RWPE1 (cell line): ENCODE results near the gene GNB1L.

Experiments
- CTCF ChIA-PET: fragments of 350-600 bp; sonication (Branson Sonifier 250); formaldehyde crosslinking; extraction: SDS; loops from one replicate; lab custom pipeline; 2021; lab: Yijun Ruan, JAX
- POLR2A ChIA-PET: fragments of 400-600 bp; formaldehyde crosslinking; extraction: SDS; loops from one replicate; lab custom pipeline; 2020; ENCODE audit warnings: antibody characterized with exemption; ENCODE audit not compliant: low non-redundant PET; lab: Yijun Ruan, JAX
- DNase-seq: peaks from one replicate; pipeline ENCODE4 v3.0.0; 2012; ENCODE audit warnings: low spot score
- H3K27ac ChIP-seq: fragments of 450-650 bp; 2 replicates; pipeline ENCODE4 v1.5.1; 2017
- CTCF ChIP-seq: fragments of 450-650 bp; conservative IDR thresholded peaks from 2 replicates; pipeline ENCODE4 v1.5.1; 2017; ENCODE audit warnings: low read depth, mild to moderate bottlenecking

The GNB1L gene

GRCh38 chr22:19799322-19800190 lies 55.1 kb downstream of the GNB1L start:
- no peak for DNase-seq
- ChIA-PET CTCF (no interaction called here), POLR2A (no interaction called here)

GRCh38 chr22:19798891-19799293 lies 55.8 kb downstream of the GNB1L start:
- ChIA-PET POLR2A (no interaction called here), CTCF (no interaction called here)
- TF ChIP-seq CTCF, result no peak
- peak overlapping the region; percentile 100 for H3K27ac ChIP-seq
- no peak for DNase-seq

More at GRCh38 chr22:19799322-19800190, 55.1 kb downstream of the GNB1L start:
- H3K27ac ChIP-seq, result peak overlapping the region; percentile 100
- no peak for TF ChIP-seq CTCF

- no peak for TF ChIP-seq CTCF
- peak overlapping the region; percentile 100 for H3K27ac ChIP-seq
- ChIA-PET POLR2A (no interaction called here), CTCF (interaction anchor here (0.6 kb wide), 1 partner anchor 112 kb away, joined by 3 read pairs; no protein-coding TSS in a partner anchor)
- no peak for DNase-seq
These were observed 56.5 kb downstream of the GNB1L start for GRCh38 chr22:19798003-19798665.

GRCh38 chr22:19797086-19798002 lies 57.3 kb downstream of the GNB1L start:
- CTCF ChIA-PET, result interaction anchor here (0.6 kb wide), 1 partner anchor 113 kb away, joined by 3 read pairs; no protein-coding TSS in a partner anchor
- peak overlapping the region; percentile 100 for H3K27ac ChIP-seq
- POLR2A ChIA-PET, result no interaction called here
- DNase-seq, result no peak
- no peak for TF ChIP-seq CTCF

GRCh38 chr22:19796160-19796559 lies 58.5 kb downstream of the GNB1L start:
- H3K27ac ChIP-seq, result no peak overlapping the region; the same call in 1 of the 2 replicates
- ChIA-PET POLR2A (no interaction called here), CTCF (no interaction called here)
- no peak for DNase-seq
- TF ChIP-seq CTCF, result no peak

GRCh38 chr22:19795617-19796008 lies 59.1 kb downstream of the GNB1L start:
- POLR2A ChIA-PET, result no interaction called here
- CTCF ChIA-PET, result no interaction called here
- no peak for DNase-seq
- no peak for TF ChIP-seq CTCF
- peak overlapping the region; percentile 12; the same call in 1 of the 2 replicates for H3K27ac ChIP-seq
